GM12891 (cell line): ENCODE data around the gene TSPAN18.

Experiments
- PAX5 ChIP-seq: IDR thresholded peaks from 2 replicates; pipeline ENCODE4 v1.6.1; 2011; ENCODE audit warnings: low read length, moderate library complexity, mild to moderate bottlenecking; ENCODE audit not compliant: insufficient read depth, severe bottlenecking
- POLR2A ChIP-seq: IDR thresholded peaks from 2 replicates; pipeline ENCODE4 v1.6.1; 2011; ENCODE audit warnings: low read depth, low read length, control low read depth
- POLR2AphosphoS5 ChIP-seq: IDR thresholded peaks from 2 replicates; pipeline ENCODE4 v1.6.1; 2011; ENCODE audit warnings: low read depth, low read length, control low read depth
- POU2F2 ChIP-seq: IDR thresholded peaks from 2 replicates; pipeline ENCODE4 v1.6.1; 2011; ENCODE audit warnings: low read depth, mild to moderate bottlenecking, control low read depth, low read length, moderate library complexity
- SPI1 ChIP-seq: IDR thresholded peaks from 2 replicates; pipeline ENCODE4 v1.6.1; 2011; ENCODE audit warnings: low read depth, low read length, control low read depth
- TAF1 ChIP-seq: IDR thresholded peaks from 2 replicates; pipeline ENCODE4 v1.6.1; 2011; ENCODE audit warnings: low read depth, low read length, control low read depth

DNA sequence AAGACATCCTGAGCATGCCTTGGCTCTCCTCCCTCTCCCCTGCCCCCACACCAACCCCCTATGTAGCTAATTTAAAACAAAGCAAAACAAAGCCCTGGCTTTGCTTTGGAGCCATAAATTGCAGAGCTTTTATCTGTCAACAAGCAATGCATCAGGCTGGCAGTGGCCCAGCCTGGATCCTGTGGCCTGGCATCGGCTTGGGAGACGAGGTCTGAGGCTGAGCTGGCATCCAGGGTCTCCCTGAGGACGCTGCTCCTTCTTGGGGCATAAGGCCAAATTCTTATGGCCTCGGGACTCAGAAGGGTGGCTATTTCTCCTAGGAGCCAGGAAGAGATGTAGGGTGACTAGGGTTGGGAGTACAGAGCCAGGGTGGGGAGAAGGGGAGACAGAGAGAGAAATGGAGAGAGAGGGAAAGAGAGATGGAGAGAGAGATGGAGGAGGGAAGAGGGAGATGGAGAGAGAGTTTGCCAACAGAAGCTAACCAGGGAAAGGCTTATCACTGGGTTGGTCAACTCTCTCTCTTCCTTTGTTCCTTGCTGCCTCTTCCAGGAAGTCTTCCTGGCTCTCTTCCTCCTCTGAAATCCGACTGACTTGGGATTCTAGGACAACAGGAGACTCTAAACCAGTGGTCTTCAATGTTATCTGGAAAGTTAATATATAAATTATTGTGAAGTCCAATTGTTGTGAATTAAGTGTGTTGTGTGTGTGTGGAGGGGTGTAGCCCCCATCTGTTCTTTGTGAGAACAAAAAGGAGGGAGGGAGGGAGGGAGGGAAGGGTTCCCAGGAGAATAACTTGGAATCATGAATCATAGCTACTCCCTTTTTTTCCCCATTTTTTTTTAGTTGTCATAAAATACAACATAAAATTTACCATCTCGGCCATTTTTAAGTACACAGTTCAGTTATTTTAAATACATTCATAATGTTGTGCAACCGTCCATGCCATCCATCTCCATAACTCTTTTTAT, 29.1 kb downstream of the TSPAN18 start:
- TF ChIP-seq POLR2A (no peak), TAF1 (no peak), POLR2AphosphoS5 (no peak), POU2F2 (no peak), SPI1 (no peak), PAX5 (no peak)
